GM19240 (cell line): ENCODE results near the gene ANO4.
"Not testable (repeated sequence)": the region's sequence is repeated elsewhere in the genome, so short reads cannot be mapped to it uniquely, and the experiment has no call there.

Source experiments
- DNase-seq: peaks from one replicate; pipeline ENCODE4 v3.0.0; 2011; ENCODE audit warnings: low spot score; ENCODE audit not compliant: insufficient read length

The ANO4 gene

DNA sequence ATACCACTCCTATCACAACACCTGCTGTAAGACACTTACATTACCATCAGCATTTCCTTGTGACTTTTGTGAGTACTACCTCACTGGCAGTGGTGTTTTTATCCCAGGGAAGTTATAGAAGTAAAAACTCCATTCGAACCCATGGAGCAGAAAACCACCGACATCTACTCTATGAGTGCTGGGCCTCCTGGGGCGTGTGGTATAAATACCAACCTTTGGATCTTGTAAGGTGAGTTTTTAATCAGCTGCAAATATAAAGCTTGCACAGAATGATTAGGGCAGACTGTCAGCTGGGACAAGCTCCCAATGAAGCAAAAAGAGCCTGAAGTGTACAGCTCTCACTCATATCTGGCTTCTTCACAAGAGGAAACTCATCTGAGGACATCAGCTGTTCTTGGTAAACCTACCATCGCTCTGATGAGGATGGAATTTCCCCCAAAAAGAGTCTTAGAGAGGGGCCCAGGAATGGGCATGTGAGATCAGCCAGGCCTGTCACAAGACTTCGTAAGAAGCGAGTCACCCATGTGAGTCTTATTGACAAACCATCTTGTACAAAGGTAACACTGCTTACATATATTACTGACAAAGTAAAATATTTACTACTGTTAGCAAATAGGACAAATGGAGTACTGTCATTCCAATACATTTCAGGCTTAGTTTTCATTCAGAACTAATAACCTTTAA is 245.4 kb downstream of the ANO4 start:
- no peak for DNase-seq

- DNase-seq: no peak
Measured at GRCh38 chr12:101040936-101041335, 246.4 kb downstream of the ANO4 start.

DNA sequence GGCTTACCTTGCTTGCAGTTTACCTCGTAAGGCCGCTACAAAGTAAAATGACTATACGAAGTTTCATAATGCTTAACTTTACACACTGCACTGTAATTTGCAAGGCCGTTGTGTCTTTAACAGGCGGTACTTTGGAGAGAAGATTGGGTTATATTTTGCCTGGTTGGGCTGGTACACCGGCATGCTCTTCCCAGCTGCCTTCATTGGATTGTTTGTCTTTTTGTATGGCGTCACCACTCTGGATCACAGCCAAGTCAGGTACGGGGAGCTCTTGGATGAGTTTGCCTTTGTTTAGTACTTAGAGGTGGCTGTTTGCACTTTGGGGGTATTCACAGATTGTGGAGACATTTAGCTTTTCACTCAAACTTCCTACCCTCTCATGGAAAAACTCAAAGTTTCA is 247.6 kb downstream of the ANO4 start:
- DNase-seq: no peak

DNA sequence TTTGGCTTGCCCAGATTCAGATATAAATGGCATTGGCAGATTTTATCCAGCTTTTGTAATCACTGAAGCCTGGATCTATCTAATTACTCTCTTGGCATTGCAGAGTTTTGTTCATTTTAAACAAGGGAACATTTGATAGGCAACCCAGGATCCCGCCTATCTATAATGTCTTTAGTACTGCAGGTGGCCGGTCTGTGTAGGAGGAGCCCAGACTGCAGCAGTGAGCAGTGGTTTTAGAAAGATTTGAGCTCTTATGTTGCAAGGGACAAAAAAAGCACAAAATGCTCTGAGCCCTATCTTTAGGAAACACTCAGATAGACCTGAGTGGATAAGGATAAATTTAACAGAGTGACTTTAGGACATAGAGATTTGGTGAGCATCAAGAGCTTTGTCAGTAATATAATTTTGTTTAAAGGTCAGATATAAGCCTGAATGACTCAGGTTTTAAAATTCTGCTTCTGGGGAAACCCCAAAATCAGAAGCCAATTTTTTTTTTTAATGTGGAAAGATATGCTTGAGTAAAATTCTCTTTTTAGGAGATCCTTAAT is 250.0 kb downstream of the ANO4 start:
- DNase-seq: no peak

- no peak for DNase-seq
Measured at GRCh38 chr12:101045486-101046464, 251.2 kb downstream of the ANO4 start.

DNA sequence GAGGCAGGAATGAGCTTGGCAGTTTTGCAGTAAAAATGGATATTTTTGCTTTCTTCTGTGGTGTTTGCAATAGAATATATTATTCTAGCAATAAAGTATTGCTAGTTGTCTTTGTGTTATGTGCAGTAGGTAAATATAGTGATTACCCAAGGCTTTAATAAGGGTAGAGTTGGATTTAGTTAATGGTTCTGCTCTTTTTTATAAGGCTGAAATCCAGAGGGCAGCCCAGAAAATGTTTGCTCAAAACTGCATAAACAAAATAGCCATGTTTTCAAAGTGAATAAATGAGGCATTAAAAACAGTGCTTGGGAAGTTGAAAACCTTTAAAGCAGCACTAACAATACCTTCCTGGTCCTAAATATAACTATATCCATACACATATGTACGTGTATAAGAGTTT is 253.1 kb downstream of the ANO4 start:
- DNase-seq: no peak

GRCh38 chr12:101050631-101051030 is 256.1 kb downstream of the ANO4 start:
- no peak for DNase-seq

DNA sequence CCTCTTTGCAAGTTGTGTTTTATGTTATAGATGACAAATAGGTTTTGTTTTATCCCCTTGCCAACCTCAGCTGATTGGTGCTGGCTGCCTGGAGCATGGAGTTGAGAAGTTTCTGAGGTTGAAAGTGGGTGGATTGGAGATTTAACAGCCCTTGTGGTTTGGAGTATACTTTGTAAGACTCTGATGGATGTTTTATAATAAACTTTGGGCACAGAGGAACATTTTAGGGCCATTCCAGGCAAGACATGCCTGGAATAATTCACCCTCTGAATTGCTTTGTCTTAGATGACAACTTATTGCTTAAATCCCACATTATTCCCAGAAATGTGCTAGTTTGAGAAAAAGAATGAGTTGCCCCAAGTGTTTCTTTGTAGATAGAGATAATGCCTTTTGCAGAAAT is 256.6 kb downstream of the ANO4 start:
- DNase-seq: no peak

- DNase-seq: no peak
Measured at GRCh38 chr12:101051901-101052550, 257.4 kb downstream of the ANO4 start.

GRCh38 chr12:101053203-101053602 is 258.6 kb downstream of the ANO4 start:
- DNase-seq: no peak

DNA sequence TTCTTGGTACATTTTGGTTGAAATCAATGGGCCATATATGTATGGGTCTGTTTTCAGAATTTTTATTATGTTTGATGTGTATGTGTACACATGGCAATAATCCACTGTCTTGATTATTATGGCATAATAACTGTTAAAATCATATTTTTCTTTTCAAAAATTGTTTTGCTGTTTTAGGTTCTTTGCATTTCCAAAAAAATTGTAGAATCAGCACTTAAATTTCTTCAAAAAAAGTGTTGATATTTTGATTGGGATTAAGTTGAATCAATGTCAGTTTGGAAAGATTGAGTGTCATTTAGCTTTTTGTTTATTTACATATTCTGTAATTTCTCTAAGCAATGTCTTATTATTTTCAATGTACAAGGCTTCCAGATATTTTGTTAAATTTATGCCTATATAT is 261.4 kb downstream of the ANO4 start:
- no peak for DNase-seq

GRCh38 chr12:101062508-101062907 is 267.9 kb downstream of the ANO4 start:
- not testable (repeated sequence) for DNase-seq

GRCh38 chr12:101064721-101065120 is 270.1 kb downstream of the ANO4 start:
- no peak for DNase-seq

DNA sequence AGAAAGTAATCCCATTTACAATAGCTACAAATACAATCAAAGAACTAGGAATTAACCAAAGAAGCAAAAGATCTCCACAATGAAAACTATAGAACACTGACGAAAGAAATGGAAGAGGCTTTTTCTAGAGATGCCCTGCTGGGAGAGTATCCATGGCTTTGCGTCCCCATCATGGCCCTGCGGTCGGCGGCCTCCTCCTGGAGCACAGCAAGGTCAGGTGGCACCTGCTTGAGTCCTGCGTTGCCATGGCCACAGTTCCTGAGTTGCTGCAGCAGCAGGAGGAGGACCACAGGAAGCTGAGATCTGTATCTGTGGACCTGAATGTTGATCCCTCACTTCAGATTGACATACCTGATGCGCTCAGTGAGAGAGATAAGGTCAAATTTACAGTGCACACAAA is 271.9 kb downstream of the ANO4 start:
- no peak for DNase-seq

GRCh38 chr12:101068402-101068801 is 273.8 kb downstream of the ANO4 start:
- no peak for DNase-seq

- no peak for DNase-seq
Measured at GRCh38 chr12:101068836-101069235, 274.3 kb downstream of the ANO4 start.

DNA sequence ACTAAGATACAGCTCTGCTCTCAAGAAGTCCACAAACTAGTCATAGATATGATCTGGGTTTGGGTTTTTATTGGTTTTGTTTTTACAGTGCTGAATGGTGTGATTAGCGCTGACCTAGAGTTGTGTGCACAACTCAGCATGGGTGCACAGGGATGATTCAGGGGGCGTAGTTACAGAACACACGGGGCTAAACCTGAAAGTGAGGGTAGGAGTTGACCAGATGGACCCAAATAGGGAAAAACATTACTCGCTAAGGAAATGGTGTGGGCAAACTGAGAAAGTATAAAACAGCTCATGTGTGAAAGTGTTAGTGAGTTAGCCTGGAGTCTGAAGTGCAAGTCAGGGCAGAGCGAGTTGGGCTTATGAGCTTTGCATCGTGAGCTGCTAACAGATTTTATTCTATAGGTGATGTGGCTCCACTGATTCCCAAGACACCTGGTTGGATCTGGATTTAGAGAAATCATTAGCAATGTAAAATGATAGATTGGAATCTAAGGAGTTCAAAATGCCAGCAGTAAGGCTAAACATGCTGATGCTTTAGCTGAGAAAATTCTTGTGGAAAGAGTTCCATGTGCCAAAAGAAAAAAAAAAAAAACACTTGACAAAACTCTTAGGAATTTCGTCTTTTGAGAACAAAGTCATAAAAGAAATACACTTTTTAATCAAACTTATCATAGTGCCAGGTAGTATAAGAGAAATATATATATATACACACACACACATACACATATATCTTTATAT is 280.5 kb downstream of the ANO4 start:
- DNase-seq: no peak

GRCh38 chr12:101076921-101077320 is 282.3 kb downstream of the ANO4 start:
- no peak for DNase-seq

- no peak for DNase-seq
Measured at GRCh38 chr12:101077791-101078528, 283.4 kb downstream of the ANO4 start.

GRCh38 chr12:101078536-101079285 is 284.1 kb downstream of the ANO4 start:
- no peak for DNase-seq
